Measurements from ENCODE around the gene ZPBP.

GRCh38 chr7:50095634-50096033 is 2.6 kb upstream of the ZPBP start:
- no peak for TF ChIP-seq POLR2A (IDR thresholded peaks at IDR 0.05)
- TF ChIP-seq CTCF (IDR thresholded peaks at IDR 0.05): no peak
